ENCODE measurements around the gene VRK3. TPM values are rescaled to one million over a fixed set of nuclear protein-coding genes. Genes with fewer than 3 reads are reported as not detected.
"Not testable (repeated sequence)": the region's sequence is repeated elsewhere in the genome, so short reads cannot be mapped to it uniquely, and the experiment has no call there.

VRK3 gene, protein sequence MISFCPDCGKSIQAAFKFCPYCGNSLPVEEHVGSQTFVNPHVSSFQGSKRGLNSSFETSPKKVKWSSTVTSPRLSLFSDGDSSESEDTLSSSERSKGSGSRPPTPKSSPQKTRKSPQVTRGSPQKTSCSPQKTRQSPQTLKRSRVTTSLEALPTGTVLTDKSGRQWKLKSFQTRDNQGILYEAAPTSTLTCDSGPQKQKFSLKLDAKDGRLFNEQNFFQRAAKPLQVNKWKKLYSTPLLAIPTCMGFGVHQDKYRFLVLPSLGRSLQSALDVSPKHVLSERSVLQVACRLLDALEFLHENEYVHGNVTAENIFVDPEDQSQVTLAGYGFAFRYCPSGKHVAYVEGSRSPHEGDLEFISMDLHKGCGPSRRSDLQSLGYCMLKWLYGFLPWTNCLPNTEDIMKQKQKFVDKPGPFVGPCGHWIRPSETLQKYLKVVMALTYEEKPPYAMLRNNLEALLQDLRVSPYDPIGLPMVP
- total RNA-seq, result 60.8 and 67.7 TPM in 2 replicates

DNA sequence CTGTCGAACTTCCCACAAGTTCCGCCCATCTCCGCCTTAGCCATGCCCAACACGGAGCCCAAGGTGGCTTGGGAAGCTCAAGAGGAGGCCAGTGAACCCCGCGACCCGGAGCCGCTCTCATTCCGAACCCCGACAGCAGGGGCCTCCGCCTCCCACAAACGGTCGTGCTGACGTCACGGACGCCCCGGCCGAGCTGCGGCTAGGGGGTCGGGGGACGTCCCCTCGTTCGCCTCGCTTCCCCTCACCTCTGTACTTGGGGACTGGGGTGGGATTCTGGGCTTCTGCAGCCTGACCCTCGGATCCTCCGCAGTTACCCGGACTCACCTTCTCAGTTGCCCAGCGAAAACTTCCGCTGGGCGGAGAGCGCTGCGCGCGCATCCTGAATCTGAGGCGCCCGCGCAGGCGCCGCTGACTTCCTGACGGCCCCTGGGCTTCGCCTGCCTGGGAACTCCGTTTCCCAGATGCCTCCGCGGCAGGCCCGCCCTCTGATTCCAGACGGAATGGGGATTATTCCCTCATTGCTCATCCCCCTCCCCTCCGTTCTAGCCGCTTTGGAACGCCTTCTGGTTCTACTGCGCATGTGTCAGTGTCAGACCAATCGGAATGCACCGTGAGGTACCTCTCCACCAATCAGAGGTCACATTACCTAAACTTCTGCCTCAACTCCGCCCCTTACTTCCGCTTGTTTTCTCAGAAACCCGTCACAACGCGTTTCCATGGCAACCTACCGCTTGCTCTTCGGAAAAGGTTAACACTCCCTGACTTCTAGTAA, at the start of gene VRK3:
VRK3 (minus strand) TSS at position 351 of the 772 bp plus-strand sequence. CDS start 9,210 bp downstream, outside the sequence.
- peak; percentile 98 for DNase-seq (ENCODE audit: low spot score)
- intact Hi-C loops (cut with micrococcal nuclease), result loop anchor here (1.0 to 2.0 kb wide), 4 partner anchors 20 to 384 kb away; partner anchors contain the start of genes AKT1S1 and TBC1D17
- no peaks in the 10 kb centered on the region for H3K27me3 Mint-ChIP-seq (ENCODE audit: low read depth)
- H3K27ac Mint-ChIP-seq, result peak within 1 kb of the TSS; percentile 96
- H3K9me3 Mint-ChIP-seq, result peaks cover 9% of the 10 kb centered on the region
- H3K36me3 Mint-ChIP-seq (ENCODE audit: low read depth), result peaks cover 25% of the 10 kb centered on the region
- peaks cover 32% of the 10 kb centered on the region for H3K4me1 Mint-ChIP-seq (ENCODE audit: low read depth)
- peak within 1 kb of the TSS; percentile 91 for H3K4me3 Mint-ChIP-seq (ENCODE audit: low read depth)

DNA sequence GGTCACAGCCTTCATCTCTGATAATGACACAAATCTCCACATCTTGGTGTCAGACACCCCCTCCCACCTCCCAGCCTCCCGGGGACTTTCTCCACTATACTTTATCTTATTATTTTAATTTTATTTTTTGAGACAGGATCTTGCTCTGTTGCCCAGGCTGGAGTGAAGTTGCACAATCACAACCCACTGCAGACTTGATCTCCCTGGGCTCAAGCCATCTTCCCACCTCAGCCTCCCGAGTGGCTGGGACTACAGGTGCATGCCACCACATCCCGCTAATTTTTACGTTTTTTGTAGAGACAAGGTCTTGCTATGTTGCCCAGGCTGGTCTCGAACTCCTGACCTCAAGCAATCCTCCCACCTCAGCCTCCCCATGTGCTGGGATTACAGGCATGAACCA, 43.2 kb upstream of the VRK3 start:
- H3K4me1 Mint-ChIP-seq (ENCODE audit: low read depth); DNase-seq (ENCODE audit: low spot score); H3K9me3 Mint-ChIP-seq; intact Hi-C loops (cut with micrococcal nuclease); H3K27me3 Mint-ChIP-seq (ENCODE audit: low read depth); H3K36me3 Mint-ChIP-seq (ENCODE audit: low read depth); H3K4me3 Mint-ChIP-seq (ENCODE audit: low read depth); H3K27ac Mint-ChIP-seq: not testable (repeated sequence)

DNA sequence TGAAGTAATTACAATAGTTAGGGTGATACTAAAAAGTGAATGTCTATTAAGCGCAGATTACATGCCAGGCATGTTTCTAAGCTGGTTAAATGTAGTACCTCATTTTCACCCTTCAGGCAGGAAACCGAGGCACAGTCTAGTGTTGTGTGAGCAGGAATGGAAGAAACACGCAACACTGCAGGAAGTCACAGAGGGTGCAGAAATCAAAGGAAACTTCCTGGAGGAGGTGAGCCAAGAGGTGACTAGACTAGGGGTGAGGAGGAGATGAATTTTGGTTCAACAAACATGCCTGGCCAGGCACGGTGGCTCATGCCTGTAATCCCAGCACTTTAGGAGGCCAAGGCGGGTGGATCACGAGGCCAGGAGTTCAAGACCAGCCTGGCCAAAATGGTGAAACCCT, 42.4 kb upstream of the VRK3 start:
- intact Hi-C loops (cut with micrococcal nuclease), result no loop called here
- no peaks in the 10 kb centered on the region for H3K27me3 Mint-ChIP-seq (ENCODE audit: low read depth)
- no peak overlapping the region for H3K27ac Mint-ChIP-seq
- no peaks in the 10 kb centered on the region for H3K36me3 Mint-ChIP-seq (ENCODE audit: low read depth)
- no peaks in the 10 kb centered on the region for H3K4me1 Mint-ChIP-seq (ENCODE audit: low read depth)
- no peak overlapping the region for H3K4me3 Mint-ChIP-seq (ENCODE audit: low read depth)
- H3K9me3 Mint-ChIP-seq, result no peaks in the 10 kb centered on the region
- DNase-seq (ENCODE audit: low spot score), result no peak

DNA sequence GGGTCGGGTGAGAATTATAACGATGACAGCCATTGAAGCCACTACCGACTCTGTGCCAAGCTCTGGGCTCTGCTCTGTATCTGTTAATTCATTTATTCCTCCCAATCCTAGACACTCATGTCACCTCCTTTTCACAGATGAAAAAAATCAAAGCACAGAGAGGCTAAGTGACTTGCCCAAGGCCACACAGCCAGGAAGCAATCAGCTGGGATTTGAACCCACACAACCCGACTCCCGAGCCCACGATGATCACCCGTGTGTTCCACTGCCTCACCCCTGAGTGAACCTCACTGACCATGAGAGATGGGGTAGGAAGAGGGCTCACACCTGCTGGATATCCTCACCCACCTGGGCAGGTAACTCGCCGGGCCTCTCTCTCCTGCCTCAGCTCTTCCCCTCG, 40.8 kb upstream of the VRK3 start:
- H3K9me3 Mint-ChIP-seq, result peaks cover 8% of the 10 kb centered on the region
- intact Hi-C loops (cut with micrococcal nuclease), result no loop called here
- DNase-seq (ENCODE audit: low spot score), result no peak
- H3K4me3 Mint-ChIP-seq (ENCODE audit: low read depth), result no peak overlapping the region
- H3K4me1 Mint-ChIP-seq (ENCODE audit: low read depth), result no peaks in the 10 kb centered on the region
- no peaks in the 10 kb centered on the region for H3K36me3 Mint-ChIP-seq (ENCODE audit: low read depth)
- H3K27me3 Mint-ChIP-seq (ENCODE audit: low read depth), result no peaks in the 10 kb centered on the region
- H3K27ac Mint-ChIP-seq, result no peak overlapping the region

DNA sequence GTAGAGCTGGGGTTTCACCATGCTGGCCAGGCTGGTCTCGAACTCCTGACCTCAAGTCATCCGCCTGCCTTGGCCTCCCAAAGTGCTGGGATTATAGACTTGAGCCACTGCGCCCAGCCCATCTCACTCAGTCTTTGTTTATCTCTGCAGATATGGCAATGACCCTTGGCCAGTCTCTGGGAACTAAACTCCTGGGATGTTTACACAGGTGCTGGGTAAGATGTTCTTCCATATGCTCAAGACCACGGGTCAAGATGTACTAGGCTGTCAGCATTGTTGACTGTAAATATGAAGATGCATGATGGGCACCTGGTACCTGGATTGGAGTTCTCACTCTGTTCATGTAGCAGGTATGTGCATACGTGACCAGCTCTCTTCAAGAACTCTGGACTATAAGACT, 36.5 kb upstream of the VRK3 start:
- H3K36me3 Mint-ChIP-seq (ENCODE audit: low read depth), result no peaks in the 10 kb centered on the region

DNA sequence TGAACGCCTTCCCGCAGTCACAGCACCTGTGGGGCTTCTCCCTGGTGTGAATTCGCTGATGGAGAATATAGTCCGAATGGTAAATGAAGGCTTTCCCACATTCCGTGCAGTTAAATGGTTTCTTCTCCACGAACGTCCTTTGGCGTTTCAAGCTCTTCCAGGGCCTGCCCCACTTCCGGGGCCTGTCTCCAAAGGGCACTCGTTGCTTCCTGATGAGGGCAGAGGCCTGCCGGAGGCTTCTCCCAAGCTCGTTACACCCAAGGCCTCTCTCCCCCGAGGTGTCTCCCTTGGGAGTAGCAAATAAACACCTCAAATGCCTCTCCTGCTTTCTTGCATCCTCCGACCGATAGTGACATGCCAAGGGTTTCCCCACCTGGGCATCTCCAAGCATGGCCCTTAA, 34.9 kb upstream of the VRK3 start:
- H3K4me1 Mint-ChIP-seq (ENCODE audit: low read depth), result no peaks in the 10 kb centered on the region
- DNase-seq (ENCODE audit: low spot score), result no peak
- no peak overlapping the region for H3K27ac Mint-ChIP-seq
- no peak overlapping the region for H3K4me3 Mint-ChIP-seq (ENCODE audit: low read depth)
- no peaks in the 10 kb centered on the region for H3K27me3 Mint-ChIP-seq (ENCODE audit: low read depth)
- H3K36me3 Mint-ChIP-seq (ENCODE audit: low read depth), result no peaks in the 10 kb centered on the region
- intact Hi-C loops (cut with micrococcal nuclease), result no loop called here
- peaks cover 39% of the 10 kb centered on the region for H3K9me3 Mint-ChIP-seq

More for the DNA sequence above, 36.5 kb upstream of the VRK3 start:
- DNase-seq (ENCODE audit: low spot score), result no peak
- Mint-ChIP-seq H3K4me1 (ENCODE audit: low read depth) (no peaks in the 10 kb centered on the region), H3K9me3 (peaks cover 34% of the 10 kb centered on the region), H3K4me3 (ENCODE audit: low read depth) (no peak overlapping the region), H3K27ac (no peak overlapping the region), H3K27me3 (ENCODE audit: low read depth) (no peaks in the 10 kb centered on the region)
- intact Hi-C loops (cut with micrococcal nuclease), result no loop called here

DNA sequence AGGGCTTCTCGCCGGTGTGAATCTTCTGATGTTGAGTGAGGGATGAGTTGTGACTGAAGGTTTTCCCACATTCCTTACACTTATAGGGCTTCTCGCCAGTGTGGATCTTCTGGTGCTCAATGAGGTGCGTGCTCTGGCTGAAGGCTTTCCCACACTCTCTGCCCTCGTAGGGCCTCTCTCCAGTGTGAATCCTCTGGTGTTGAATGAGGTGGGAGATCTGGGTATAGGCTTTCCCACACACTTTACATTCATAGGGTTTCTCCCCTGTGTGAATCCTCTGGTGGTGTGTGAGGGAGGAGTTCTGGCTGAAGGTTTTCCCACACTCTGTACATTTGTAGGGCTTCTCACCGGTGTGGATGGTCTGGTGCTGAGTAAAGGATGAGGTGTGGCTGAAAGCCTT, 33.9 kb upstream of the VRK3 start:
- no peaks in the 10 kb centered on the region for H3K4me1 Mint-ChIP-seq (ENCODE audit: low read depth)
- no peak overlapping the region for H3K27ac Mint-ChIP-seq
- no peaks in the 10 kb centered on the region for H3K27me3 Mint-ChIP-seq (ENCODE audit: low read depth)
- H3K4me3 Mint-ChIP-seq (ENCODE audit: low read depth), result no peak overlapping the region
- no peak for DNase-seq (ENCODE audit: low spot score)
- intact Hi-C loops (cut with micrococcal nuclease), result no loop called here
- peaks cover 41% of the 10 kb centered on the region for H3K9me3 Mint-ChIP-seq
- H3K36me3 Mint-ChIP-seq (ENCODE audit: low read depth), result no peaks in the 10 kb centered on the region

DNA sequence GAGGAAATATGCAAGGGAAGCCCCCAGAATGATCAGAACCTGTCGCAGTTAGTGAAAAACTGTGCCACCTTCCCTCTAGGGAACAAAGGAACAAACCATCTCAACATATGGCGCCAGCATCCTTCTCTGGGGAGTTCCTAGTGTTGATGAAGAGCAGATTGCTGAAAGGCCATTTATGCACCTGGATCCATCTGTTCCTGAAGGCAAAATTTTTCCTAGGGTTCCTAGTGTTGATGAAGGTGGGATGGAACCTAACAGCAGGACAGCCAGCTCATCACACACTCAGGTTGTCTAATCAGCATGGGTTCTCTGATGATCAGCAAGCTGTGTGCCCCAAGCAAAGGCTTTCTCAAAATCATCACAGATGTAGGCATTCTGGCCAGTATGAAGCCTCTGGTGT, 33.3 kb upstream of the VRK3 start:
- Mint-ChIP-seq H3K4me1 (ENCODE audit: low read depth) (no peaks in the 10 kb centered on the region), H3K27ac (no peak overlapping the region), H3K27me3 (ENCODE audit: low read depth) (no peaks in the 10 kb centered on the region), H3K36me3 (ENCODE audit: low read depth) (no peaks in the 10 kb centered on the region), H3K4me3 (ENCODE audit: low read depth) (no peak overlapping the region), H3K9me3 (peaks cover 45% of the 10 kb centered on the region)
- no peak for DNase-seq (ENCODE audit: low spot score)
- intact Hi-C loops (cut with micrococcal nuclease), result no loop called here

DNA sequence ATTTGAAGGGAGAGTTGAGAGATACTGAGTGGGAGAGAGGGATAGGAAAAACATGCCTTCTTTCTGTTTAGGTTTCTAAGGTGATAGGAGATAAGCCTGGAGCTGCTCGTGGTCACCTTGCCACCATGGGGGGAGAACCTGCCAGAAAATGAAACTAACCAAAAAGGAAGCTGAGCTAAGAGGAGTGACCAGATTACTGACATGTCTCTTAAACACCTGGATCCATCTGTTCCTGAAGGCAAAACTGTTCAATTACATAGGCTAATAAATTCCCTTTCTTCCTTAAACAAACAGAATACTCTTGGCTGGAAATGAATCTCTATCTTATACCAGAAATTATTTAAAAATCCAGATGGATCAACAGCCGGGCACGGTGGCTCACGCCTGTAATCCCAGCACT, 27.9 kb upstream of the VRK3 start:
- intact Hi-C loops (cut with micrococcal nuclease), result no loop called here
- no peak overlapping the region for H3K27ac Mint-ChIP-seq
- no peak overlapping the region for H3K4me3 Mint-ChIP-seq (ENCODE audit: low read depth)
- peaks cover 4% of the 10 kb centered on the region for H3K4me1 Mint-ChIP-seq (ENCODE audit: low read depth)
- peaks cover 12% of the 10 kb centered on the region for H3K36me3 Mint-ChIP-seq (ENCODE audit: low read depth)
- peaks cover 42% of the 10 kb centered on the region for H3K9me3 Mint-ChIP-seq
- DNase-seq (ENCODE audit: low spot score), result no peak
- H3K27me3 Mint-ChIP-seq (ENCODE audit: low read depth), result peaks cover 3% of the 10 kb centered on the region

DNA sequence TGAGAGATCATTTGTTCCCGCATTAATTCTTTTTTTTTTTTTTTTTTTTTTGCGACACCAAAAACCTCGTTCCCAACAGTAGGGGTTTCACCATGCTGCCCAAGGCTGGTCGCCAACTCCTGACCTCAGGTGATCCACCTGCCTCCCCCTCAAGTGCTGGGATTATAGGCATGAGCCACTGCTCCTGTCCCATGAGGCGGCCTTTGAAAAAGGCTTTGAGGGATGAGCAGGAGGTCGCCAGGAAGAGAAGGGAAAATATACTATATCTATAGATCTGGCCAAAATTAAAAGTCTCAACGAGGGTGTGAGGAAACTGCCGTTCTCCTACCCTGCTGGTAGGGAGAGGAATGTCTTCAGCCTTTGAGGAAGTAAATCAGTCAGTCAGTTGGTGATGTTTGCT, 26.8 kb upstream of the VRK3 start:
- peaks cover 48% of the 10 kb centered on the region for H3K9me3 Mint-ChIP-seq
- DNase-seq (ENCODE audit: low spot score), result no peak
- intact Hi-C loops (cut with micrococcal nuclease), result no loop called here
- H3K36me3 Mint-ChIP-seq (ENCODE audit: low read depth), result peaks cover 24% of the 10 kb centered on the region
- peaks cover 3% of the 10 kb centered on the region for H3K27me3 Mint-ChIP-seq (ENCODE audit: low read depth)
- H3K4me1 Mint-ChIP-seq (ENCODE audit: low read depth), result peaks cover 4% of the 10 kb centered on the region
- no peak overlapping the region for H3K4me3 Mint-ChIP-seq (ENCODE audit: low read depth)
- no peak overlapping the region for H3K27ac Mint-ChIP-seq

DNA sequence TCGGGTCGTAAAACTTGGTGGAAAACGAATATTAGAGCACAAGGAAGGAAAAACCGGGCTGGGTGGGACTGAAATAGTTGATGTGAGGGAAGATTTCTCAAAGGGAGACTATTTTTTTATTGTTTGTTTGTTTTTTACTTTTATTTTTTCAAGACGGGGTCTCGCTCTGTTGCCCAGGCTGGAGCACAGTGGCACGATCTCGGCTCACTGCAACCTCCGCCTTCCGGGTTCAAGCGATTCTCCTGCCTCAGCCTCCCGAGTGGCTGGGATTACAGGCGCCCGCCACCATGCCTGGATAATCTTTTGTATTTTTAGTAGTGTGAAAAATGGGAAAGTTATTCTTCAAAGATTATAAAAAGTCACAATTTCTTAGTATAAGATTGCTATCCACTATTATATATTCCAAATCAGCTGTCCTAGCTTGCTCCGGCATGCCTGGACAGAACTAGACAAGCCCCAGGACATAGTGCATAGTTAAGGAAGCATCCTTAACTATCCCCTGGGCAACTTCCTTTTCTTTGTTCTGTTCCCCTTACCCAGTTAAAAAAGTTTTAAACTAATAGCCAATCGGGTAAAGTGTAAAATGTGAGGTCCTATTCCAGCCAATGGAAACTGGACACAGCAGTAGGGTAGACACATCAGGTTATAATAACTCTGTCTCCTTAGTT, 26.2 kb upstream of the VRK3 start:
- H3K4me1 Mint-ChIP-seq (ENCODE audit: low read depth); H3K27me3 Mint-ChIP-seq (ENCODE audit: low read depth); DNase-seq (ENCODE audit: low spot score); H3K27ac Mint-ChIP-seq; intact Hi-C loops (cut with micrococcal nuclease): not testable (repeated sequence)
- peaks cover 52% of the 10 kb centered on the region for H3K9me3 Mint-ChIP-seq
- H3K36me3 Mint-ChIP-seq (ENCODE audit: low read depth), result peaks cover 30% of the 10 kb centered on the region
- H3K4me3 Mint-ChIP-seq (ENCODE audit: low read depth), result peak overlapping the region; percentile 69

DNA sequence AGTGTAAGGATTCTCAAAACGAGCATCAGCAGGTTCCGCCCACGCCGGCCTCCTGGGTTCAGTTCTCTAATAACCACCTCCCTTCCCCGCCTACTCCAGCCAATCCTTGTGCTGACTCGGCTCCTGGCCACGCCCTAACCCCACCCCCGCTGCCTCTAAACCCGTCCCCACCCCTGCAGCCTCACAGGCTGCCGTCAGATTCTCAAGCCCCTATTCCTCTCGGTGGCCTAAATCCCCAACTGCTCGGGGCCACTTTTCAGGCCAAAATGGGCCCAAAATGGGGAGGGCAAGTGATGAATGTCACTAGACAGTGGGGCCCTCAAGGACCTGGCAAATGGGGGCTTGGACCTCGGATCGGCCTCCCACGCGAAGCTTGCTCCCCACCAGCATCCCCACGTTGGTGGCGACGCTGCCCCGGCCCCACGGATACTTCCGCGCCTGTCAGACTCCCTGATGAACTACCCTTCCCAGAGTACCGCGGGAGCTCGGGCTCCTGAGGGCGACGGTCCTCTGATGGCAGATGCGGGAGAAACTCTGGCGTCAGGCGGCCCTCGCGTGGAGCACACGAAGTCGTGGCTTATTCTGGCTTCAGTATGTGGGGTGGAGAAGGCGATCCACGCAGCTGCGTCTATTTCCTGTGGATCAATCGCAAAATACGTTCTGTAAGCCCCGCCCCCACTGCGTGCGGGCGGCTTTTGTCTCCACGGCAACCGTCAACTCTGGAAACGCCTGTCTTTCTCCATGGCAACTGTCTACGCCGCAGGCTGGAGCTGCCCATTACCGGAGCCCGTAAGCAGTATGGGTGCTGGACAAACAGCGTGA, 25.4 kb upstream of the VRK3 start:
- peak; percentile 68 for DNase-seq (ENCODE audit: low spot score)
- H3K4me3 Mint-ChIP-seq (ENCODE audit: low read depth), result peak overlapping the region; percentile 69
- intact Hi-C loops (cut with micrococcal nuclease), result no loop called here
- H3K36me3 Mint-ChIP-seq (ENCODE audit: low read depth), result peaks cover 37% of the 10 kb centered on the region
- peaks cover 4% of the 10 kb centered on the region for H3K4me1 Mint-ChIP-seq (ENCODE audit: low read depth)
- no peak overlapping the region for H3K27ac Mint-ChIP-seq
- H3K27me3 Mint-ChIP-seq (ENCODE audit: low read depth), result peaks cover 3% of the 10 kb centered on the region
- H3K9me3 Mint-ChIP-seq, result peaks cover 55% of the 10 kb centered on the region

Data from activated T-helper 2 cell treated with anti-CD3 and anti-CD28 coated beads, Interferon-gamma antibody, Interleukin-2, Interleukin-4, amounts not matched to agents 10 μg/mL and 5 μg/mL and 100 μg/mL, durations not matched to agents 14 hours and 24 hours and 36 hours (primary cell).